ENCODE data around the gene FAM200B.

DNA sequence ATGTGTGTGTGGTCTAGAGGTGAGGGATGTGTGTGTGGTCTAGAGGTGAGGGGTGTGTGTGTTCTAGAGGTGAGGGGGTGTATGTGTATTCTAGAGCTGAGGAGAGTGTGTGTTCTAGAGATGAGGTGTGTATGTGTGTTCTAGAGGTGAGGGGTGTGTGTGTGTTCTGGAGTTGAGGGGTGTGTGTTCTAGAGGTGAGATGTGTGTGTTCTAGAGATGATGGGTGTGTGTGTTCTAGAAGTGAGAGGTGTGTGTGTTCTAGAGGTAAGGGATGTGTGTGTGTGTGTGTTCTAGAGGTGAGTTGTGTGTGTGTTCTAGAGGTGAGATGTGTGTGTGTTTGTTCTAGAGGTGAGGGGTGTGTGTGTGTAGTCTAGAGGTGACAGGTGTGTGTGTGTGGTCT lies 22.5 kb downstream of the FAM200B start:
- TF ChIP-seq, protein P1, sequence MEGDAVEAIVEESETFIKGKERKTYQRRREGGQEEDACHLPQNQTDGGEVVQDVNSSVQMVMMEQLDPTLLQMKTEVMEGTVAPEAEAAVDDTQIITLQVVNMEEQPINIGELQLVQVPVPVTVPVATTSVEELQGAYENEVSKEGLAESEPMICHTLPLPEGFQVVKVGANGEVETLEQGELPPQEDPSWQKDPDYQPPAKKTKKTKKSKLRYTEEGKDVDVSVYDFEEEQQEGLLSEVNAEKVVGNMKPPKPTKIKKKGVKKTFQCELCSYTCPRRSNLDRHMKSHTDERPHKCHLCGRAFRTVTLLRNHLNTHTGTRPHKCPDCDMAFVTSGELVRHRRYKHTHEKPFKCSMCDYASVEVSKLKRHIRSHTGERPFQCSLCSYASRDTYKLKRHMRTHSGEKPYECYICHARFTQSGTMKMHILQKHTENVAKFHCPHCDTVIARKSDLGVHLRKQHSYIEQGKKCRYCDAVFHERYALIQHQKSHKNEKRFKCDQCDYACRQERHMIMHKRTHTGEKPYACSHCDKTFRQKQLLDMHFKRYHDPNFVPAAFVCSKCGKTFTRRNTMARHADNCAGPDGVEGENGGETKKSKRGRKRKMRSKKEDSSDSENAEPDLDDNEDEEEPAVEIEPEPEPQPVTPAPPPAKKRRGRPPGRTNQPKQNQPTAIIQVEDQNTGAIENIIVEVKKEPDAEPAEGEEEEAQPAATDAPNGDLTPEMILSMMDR (IDR thresholded peaks at IDR 0.05; ENCODE audit: poor library complexity): no peak
- TF ChIP-seq EZH2phosphoT487 (IDR thresholded peaks at IDR 0.05; ENCODE audit: low read depth, severe bottlenecking, unreplicated experiment): no peak

Measured in hepatocyte (in vitro differentiated cells).